C4-2B (cell line): Measurements from ENCODE around the gene DTX1.

Source experiments
- ZFX ChIP-seq: fragments of 450-650 bp; IDR thresholded peaks from 2 replicates; pipeline ENCODE4 v1.6.1; 2017
- TF ChIP-seq, protein P1 (sequence below): fragments of 450-650 bp; conservative IDR thresholded peaks from 2 replicates; pipeline ENCODE4 v1.5.1; 2017; ENCODE audit warnings: mild to moderate bottlenecking

DNA sequence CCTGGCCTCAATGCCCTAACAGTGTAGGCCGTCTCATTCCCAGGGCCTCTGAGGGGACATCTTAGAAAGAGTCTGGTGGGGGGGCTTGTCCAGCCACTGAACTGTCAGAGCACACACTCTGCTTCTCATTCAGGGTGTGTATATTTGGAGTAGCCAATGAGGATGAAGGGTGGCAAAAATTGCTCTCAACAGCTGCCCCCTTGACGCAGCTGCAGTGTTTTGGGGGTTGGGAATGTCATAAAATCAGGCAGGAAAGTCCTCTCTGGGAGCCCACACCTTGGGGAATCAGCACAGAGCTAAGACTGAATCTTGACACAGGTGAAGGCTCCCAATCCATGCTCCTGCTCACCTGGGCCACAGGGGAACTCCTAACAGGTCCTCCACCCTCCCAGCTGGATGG, 77.5 kb downstream of the DTX1 start:
- TF ChIP-seq, protein P1, sequence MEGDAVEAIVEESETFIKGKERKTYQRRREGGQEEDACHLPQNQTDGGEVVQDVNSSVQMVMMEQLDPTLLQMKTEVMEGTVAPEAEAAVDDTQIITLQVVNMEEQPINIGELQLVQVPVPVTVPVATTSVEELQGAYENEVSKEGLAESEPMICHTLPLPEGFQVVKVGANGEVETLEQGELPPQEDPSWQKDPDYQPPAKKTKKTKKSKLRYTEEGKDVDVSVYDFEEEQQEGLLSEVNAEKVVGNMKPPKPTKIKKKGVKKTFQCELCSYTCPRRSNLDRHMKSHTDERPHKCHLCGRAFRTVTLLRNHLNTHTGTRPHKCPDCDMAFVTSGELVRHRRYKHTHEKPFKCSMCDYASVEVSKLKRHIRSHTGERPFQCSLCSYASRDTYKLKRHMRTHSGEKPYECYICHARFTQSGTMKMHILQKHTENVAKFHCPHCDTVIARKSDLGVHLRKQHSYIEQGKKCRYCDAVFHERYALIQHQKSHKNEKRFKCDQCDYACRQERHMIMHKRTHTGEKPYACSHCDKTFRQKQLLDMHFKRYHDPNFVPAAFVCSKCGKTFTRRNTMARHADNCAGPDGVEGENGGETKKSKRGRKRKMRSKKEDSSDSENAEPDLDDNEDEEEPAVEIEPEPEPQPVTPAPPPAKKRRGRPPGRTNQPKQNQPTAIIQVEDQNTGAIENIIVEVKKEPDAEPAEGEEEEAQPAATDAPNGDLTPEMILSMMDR, result no peak
- no peak for TF ChIP-seq ZFX
